Measurements from ENCODE around the gene ZDHHC24.

The ZDHHC24 gene

DNA sequence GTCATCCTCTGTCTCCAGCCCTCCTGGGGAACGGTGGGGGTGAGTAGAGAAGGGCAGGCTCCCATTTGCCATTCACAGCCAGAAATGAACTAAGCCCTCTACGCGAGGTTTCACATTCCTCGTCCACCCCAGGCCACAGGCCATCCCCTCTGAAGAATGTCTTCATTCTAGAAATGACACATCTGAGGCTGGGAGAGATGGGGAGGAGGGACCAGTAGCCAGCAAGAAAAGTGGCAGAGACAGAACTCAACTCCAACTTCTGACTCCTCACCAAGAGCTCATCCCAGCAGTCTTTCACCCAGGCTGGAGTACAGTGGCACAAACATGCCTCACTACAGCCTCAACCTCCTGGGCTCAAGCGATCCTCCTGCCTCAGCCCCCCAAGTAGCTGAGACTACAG is 19.1 kb upstream of the ZDHHC24 start:
- DNase-seq (ENCODE audit: low spot score) = no peak

DNA sequence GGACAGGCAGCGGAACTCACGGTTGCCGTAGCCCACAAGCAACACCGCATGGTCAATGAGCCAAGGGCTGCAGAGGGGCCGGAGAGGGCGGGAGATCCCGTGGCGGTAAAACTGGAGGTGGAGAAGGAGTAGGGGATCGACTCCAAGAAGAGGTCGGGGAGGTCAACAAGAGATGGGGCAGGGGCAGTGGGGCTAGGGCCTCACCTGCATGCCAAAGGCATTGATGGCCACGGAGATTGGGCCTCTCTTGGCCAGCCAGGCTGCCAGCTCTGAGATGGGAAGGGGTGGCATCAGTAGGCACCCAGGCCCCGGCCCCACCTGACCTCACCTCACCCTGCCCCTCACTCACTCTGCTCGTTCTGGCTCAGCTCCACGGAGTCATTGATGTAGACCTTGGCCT is 18.7 kb upstream of the ZDHHC24 start:
- no peak for DNase-seq (ENCODE audit: low spot score)

DNA sequence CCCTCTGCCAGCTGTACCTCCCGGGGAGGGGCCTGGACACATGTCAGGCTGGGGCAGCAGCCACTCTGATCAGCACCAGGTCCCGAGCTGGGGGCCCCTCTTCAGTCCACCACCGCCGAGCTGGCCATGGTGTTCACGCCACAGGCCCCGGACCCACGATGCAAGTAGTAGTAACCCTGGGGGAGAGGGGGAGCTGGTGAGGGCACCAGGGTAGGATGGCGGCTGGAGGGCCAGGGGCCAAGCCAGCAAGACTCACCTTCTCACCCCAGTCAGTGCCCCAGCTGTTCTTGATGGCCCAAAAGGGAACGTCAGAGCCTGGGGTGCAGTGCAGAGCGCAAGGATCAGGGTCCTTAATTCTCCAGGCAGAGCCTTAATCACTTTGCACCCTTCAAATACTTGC is 18.0 kb upstream of the ZDHHC24 start:
- DNase-seq (ENCODE audit: low spot score) = no peak

DNA sequence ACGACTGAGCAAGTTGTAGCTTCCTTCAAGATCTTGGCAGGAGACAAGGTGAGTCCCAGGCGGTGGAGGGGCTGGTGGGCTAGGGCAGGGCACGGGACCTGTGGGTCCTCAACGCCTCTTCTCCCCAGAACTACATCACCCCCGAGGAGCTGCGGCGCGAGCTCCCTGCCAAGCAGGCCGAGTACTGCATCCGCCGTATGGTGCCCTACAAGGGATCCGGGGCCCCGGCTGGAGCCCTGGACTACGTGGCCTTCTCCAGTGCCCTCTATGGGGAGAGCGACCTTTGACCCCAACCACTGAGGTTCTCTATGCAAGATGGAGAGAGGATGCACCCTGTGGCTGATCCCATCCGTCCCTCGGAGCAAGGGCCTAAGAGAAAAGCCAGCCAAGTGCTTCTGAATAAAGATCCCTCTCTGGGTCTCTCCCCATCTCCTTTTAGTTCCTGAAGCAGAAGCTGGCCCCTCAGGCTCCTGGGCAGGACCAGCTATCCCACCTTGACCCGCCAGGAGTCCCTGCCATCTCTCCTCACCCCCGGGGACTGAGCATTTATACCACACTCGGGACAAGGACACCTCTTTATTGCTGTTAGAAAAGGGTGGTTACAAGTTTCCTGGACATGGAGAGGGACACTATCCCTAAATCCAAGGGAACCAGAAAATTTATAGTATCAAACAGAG is 17.2 kb upstream of the ZDHHC24 start:
- DNase-seq (ENCODE audit: low spot score) = no peak

DNA sequence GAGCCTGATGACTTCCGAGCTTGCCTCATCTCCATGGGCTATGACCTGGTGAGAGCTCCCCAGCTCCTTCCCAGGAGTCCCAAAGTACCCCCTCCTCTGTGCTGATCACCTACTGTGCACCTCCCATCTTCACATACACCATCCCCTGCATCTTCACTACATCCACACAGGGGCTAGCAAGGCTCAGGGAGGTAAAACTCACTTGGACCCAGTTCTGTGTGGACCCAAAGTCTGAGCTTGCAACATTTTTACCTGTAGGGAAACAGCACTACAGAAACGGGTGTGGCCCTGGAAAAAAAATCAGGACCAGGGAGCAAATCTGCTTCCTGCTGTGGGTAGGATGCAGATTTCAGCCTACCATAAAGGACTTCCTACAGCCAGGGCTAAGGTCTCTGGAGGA is 16.4 kb upstream of the ZDHHC24 start:
- DNase-seq (ENCODE audit: low spot score) = no peak

DNA sequence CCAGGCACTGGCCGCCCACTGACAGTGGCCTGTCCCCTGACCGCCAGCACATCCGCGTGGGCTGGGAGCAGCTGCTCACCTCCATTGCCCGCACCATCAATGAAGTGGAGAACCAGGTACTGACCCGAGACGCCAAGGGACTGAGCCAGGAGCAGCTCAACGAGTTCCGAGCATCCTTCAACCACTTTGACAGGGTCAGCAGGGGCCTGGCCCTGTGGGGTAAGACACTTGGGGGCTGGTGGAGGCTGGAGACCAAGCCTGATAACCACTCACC is 16.1 kb upstream of the ZDHHC24 start:
- no peak for DNase-seq (ENCODE audit: low spot score)

DNA sequence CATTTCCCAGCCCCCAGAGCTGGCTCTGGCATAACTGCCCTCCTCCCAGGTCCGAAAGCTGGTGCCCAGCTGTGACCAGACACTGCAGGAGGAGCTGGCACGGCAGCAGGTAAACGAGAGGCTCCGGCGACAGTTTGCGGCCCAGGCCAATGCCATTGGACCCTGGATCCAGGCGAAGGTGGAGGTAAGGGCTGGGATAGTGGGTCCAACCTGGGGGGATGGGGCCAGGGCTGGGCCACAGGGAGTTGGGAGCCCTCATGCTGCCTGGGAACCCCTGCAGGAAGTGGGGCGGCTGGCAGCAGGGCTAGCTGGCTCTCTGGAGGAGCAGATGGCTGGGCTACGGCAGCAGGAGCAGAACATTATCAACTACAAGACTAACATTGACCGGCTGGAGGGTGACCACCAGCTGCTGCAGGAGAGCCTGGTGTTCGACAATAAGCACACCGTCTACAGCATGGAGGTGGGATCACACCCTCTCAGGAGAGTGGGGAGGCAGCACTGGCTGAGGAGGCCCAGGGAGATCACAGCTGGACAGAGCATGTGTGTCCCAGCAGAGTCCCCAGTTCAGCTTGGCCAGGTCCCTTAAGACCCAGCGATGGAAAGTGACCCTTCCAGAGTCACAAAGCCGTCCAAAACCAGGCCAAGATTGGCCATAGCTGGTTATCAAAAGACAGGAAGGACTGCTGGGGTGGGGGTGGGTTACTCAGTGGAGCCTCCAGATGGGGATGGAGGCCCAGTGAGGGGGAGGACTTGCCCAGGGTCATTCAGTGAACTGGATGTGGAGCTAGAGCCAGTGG is 15.5 kb upstream of the ZDHHC24 start:
- no peak for DNase-seq (ENCODE audit: low spot score)

DNA sequence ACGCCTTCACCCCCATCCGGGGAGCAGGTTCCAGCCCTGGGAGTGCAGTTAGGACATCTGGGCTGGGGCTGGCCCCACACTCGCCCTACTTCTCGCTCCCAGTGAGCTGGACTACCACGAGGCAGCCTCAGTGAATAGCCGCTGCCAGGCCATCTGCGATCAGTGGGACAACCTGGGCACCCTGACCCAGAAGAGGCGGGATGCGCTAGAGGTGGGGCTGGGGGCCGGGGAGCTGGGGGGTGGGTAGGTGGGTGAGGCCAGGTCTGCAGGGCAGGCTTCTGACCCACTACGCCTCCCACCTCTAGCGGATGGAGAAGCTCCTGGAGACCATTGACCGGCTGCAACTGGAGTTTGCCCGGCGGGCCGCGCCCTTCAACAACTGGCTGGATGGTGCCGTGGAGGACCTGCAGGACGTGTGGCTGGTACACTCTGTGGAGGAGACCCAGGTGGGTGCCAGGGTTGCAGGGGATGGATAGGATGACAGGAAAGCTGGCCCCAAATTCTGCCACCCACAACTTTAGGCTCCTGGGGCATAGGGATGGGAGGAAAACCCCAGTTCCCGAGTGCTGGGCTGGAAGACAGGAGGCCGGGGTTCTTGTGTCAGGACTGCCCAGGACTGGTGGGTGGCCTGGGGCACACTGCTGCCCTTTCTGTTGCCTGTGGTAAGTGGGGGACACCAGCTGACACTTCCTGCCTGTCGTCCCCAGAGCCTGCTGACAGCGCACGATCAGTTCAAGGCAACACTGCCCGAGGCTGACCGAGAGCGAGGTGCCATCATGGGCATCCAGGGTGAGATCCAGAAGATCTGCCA is 14.2 kb upstream of the ZDHHC24 start:
- DNase-seq (ENCODE audit: low spot score) = no peak

DNA sequence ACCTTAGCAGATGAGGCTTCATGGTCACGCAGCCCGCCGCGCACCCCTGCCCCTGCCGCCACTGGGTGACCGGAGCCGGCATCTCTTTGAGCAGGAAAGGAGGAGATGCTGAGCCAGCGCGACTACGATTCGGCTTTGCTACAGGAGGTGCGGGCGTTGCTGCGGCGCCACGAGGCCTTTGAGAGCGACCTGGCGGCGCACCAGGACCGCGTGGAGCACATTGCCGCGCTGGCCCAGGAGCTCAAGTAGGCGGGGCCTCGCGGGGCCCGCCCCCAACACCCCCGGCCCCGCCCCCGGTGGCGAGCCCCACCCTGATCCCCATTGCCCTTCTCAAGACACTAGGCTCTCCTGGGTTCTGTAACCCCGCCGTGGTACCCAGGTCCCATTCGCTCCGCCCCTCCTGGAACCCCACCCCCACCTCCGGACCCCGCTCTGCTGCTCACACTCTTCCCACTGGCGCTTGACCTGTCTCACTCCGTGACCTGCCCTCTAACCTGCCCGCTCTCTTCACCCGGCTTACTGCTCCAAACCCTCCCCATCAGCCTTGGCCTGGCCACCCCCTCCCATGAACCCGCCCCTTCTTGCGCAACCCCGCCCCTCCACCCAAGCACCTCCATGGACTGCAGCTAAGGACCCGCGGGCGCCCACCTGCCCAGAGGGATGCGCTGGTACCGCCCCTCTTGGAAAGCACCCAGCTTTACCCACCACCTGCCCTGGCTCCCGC is 13.5 kb upstream of the ZDHHC24 start:
- no peak for DNase-seq (ENCODE audit: low spot score)

DNA sequence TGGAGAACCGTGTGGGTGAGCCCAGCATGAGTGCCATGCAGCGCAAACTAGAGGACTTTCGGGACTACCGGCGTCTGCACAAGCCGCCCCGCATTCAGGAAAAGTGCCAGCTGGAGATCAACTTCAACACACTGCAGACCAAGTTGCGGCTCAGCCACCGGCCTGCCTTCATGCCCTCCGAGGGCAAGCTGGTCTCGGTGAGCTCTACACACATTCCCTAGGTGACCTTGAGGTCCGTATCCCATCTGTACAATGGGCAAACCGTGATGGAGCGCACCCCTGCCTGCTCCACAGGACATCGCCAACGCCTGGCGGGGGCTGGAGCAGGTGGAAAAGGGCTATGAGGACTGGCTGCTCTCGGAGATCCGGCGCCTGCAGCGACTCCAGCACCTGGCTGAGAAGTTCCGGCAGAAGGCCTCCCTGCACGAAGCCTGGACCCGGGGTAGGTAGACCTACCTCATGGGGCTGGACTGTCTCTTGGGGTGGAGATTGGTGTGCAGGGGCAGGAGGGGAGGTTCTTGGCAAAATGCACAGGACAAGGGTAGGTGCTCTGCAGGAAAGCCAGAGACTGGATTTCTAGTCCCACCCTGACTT is 12.0 kb upstream of the ZDHHC24 start:
- DNase-seq (ENCODE audit: low spot score) = no peak

DNA sequence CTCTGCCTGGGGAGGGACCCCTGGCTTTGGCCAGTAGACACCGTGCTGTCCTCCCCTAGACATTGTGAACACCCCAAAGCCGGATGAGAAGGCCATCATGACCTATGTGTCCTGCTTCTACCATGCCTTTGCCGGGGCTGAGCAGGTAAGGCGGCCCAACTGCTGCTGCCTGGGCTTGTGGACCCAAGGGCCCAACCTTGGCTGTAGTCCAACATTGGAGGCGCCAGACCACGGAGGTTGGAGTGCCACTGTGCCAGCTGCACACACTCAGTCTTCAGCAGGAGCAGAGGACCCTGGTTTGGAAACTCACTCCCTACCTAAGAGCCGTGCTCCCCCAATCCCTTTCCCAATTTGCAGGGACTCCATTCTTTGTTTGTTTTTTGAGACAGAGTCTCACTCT is 10.2 kb upstream of the ZDHHC24 start:
- DNase-seq (ENCODE audit: low spot score) = no peak

DNA sequence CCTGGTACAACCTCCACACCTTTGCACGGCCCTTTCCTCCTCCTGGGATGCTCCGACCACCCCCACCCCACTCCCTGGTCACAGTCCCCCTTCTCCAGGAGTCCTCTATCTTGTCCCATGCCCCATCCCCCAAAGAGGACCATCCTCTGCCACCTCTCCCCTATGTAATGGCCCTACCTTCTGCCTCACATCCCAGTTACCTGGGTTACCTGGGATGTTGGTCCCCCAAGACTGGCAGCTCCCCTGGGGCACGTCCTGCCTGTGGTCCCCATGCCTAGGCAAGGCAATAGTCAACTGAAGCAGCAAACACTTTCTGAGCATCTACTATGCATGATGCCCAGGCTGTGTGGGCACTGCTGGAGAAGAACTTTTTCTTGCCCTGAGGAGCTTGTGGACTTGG is 9.6 kb upstream of the ZDHHC24 start:
- DNase-seq (ENCODE audit: low spot score) = no peak

DNA sequence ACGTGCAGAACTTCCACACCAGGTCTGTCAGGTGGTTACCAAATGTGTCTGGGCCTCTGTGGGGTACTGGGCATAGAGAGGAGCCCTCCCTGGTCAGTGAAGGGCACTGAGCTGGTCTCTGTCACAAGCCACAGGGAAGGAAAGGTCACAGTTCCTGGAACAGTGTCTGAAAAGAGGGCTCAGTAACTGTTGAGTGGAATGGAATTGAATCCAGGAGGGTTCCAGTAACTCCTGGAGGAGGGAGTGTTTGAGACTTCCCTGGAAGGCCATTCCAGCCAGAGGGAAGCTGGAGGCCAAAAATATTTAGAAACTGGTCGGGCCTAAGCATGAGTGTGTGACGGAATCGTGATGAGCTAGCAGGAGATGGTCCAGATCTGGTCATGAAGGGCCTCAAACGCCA is 8.8 kb upstream of the ZDHHC24 start:
- no peak for DNase-seq (ENCODE audit: low spot score)

DNA sequence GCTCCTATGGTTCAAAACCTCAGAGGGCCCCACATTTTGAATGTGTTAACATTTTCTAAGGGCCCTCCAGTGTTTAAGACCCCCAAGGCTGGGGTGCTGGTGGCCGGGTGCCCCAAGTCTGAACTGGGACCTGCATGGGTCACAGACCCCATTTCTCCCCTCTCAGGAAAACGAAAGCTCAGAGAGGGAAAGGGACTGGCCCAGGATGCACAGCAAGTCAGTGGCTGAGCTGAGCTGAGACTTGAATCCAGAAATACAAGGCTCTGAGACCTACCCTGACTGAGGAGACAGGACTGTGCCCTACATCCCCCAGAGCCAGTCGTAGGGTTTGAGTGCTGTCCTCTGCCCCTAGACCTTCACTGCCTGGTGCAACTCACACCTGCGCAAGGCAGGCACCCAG is 5.0 kb upstream of the ZDHHC24 start:
- no peak for DNase-seq (ENCODE audit: low spot score)

DNA sequence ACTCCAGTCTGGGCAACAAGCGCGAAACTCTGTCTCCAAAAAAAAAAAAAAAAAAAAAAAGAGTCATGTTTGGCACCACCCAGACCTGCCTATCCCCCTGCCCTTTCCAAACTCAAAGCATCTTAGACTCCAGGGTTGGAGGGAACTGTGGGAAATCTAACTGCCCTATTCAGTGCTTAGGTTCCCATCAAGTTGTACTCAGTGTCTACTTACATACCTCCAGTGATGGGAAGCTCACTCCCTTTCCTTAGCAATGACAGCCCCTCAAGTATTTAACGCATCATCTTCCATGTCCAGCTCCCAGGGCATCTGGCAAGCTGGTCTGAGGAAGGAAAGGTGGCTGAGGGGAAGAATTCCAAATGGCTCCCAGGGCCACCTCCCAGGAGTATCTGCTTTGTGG is 3.8 kb upstream of the ZDHHC24 start:
- no peak for DNase-seq (ENCODE audit: low spot score)

DNA sequence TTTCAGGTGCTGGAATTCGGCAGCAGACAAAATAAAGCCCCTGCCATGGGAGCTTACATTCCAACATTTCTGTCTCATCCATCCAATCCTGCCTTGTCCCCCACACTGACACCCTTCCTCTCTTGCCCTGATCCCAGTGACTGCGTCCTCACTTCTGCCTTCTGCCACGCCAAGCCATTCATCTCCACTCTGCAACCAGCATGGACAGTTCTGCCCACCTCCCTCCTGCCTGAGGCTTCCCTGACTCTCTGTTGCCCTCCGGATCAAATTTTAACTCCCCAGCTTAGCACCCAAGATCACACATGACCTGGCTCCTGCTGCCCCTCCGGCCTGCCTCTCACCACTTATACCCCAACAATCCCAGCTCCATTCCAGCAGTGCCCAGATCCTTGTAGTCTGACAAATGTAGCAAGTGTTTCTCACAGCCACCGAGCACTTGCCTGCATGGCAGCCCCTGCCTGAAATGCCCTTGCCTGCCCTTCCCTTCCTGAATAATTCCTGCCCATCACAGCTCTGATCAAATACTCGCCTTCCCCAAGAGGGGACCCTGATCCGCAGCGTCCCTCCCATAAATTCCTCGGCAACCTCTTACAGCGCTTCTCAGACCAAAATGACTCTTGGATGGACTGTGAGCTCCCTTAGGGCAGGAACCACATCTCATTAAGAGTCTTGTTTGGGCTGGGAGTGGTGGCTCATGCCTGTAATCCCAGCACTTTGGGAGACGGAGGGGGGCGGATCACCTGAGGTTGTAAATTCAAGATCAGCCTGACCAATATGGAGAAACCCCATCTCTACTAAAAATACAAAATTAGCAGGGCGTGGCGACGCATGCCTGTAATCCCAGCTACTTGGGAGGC is 3.2 kb upstream of the ZDHHC24 start:
- DNase-seq (ENCODE audit: low spot score) = no peak

DNA sequence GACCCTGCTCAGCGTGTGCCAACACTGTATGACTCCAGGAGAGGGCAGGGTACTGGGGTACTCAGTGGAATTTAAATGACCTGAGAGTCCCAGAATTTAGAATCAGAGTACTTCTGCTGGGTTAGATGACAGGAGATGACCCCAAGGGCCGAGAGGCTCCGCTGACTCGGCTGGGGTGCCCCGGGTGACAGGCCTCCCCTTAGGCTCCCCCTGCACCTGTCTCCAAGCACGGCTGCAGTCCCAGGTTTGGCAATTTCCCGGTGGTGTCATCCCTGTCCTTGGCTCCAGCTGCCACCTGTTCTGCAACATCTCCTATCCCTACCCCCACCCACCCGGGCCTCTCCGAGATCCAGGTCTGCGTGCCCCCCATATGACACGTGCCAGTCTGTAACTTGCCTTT is 2.2 kb upstream of the ZDHHC24 start:
- DNase-seq (ENCODE audit: low spot score) = no peak

DNA sequence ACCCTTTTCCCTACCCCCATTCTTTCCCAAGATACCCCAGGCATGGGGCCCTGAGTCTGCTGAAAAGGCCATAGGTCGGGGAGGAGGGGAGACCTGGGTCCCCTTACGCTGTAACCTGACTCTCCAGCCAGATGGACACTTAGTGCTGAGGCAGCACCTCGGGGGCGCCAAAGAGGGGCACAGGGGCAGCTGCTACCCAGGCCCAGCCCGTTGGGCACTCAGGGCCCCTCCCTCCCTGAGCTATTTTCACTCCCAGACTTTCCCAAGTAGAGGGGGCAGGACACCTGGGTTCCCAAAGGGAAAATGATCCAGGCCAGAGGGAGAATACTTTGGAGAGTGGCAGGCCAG is 1.8 kb upstream of the ZDHHC24 start:
- DNase-seq (ENCODE audit: low spot score) = no peak

DNA sequence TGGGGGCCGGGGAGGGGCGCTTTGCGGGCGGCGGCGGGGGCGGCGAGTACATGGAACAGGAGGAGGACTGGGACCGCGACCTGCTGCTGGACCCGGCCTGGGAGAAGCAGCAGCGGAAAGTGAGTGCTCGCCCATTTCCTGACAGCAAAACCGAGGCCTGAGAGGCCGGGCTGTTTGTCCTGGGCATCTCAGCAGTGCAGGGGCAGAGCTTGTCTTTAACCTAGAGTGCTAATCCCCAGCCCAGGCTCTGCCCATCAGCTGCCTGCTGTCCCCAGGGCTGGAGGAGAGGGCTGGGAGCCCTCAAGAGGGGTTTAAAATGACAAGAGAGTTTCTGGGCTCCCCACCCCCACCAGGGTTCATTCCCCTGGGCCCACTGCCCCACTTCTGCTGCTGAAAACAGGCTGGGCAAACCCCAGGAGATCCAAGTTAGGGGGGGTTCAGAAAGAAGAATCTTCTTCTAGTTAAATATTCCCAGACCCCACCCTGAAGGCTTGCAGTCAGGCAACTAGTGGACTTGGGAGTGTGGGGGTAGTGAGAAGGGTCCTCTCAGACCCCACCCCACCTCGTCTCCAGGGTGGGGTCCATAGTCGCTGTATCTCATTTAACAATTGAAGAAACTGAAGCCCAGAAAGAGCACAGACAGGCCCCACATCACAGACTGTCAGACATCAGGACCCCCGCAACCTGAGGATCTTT is 1.3 kb upstream of the ZDHHC24 start:
- DNase-seq (ENCODE audit: low spot score) = no peak

DNA sequence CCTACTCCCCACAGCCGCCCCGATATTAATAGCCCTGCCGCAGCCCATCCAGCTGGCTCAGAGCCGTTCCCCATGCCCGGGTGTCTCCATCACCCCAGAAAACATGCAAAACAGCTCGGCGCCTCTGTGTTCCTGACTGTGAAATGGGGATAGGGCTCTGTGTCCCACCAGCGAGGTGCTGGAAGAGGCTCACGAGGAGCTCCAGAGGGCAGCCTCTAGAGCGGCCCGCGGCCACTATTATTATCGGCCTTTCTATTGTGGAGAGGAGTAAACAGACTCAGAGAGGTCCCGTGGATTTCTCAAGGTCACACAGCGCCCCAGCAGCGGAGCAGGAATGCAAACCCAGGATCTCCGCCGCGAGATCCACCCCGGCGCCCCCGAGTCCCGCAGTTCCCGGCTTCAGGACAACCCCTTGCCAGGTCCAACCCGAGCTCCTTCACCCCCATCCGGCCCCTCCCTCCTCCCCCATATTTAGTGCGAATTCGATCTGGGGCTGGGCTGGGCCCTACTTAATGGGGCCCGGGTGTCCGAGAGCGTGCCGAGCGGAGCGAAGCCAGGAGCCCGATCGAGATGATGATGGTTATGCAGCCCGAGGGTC is 619 bp upstream of the ZDHHC24 start, which contains the start of gene ACTN3:
TSS of gene ACTN3 (plus strand) at position 536 of the 598 bp plus-strand sequence. CDS start at position 571, 35 bp downstream.
- DNase-seq (ENCODE audit: low spot score) = no peak
